GM19025 (cell line): ENCODE data around the gene RAB40C.

Experiments used
- ATAC-seq: cut with Tn5 transposase; IDR thresholded peaks from one replicate; pipeline ENCODE4 v1.9.1; 2021; ENCODE audit warnings: mild to moderate bottlenecking, low read depth, moderate library complexity; ENCODE audit not compliant: unreplicated experiment

The RAB40C gene

GRCh38 chr16:675884-676564, 86.2 kb downstream of the RAB40C start:
- no peak for ATAC-seq

DNA sequence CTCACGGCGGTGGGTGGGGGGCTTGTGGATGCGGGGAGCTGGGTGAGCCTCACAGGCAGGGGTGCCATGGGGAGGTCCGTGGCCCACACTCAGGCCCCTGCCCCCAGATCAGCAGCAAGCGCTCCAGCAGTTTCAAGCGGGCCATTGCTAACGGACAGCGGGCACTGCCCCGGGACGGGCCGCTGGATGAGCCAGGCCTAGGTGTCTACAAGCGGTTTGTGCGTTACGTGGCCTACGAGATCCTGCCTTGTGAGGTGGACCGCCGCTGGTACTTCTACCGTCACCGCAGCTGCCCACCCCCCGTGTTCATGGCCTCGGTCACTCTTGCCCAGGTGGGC, 86.7 kb downstream of the RAB40C start:
- no peak for ATAC-seq

DNA sequence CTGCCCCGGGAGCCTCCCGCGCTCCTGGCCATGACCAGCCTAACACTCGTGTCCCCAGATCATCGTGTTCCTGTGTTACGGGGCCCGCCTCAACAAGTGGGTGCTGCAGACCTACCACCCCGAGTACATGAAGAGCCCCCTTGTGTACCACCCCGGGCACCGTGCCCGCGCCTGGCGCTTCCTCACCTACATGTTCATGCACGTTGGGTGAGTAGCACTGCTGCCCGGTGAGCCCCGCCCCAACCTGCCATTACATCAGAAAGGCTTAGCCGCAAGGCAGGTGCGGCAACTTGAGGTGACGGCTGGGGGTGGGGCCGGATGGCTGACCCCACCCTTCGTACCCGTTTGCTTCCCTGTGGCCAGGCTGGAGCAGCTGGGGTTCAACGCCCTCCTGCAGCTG, 87.0 kb downstream of the RAB40C start:
- ATAC-seq, result no peak

GRCh38 chr16:677316-678190, 87.7 kb downstream of the RAB40C start:
- no peak for ATAC-seq

DNA sequence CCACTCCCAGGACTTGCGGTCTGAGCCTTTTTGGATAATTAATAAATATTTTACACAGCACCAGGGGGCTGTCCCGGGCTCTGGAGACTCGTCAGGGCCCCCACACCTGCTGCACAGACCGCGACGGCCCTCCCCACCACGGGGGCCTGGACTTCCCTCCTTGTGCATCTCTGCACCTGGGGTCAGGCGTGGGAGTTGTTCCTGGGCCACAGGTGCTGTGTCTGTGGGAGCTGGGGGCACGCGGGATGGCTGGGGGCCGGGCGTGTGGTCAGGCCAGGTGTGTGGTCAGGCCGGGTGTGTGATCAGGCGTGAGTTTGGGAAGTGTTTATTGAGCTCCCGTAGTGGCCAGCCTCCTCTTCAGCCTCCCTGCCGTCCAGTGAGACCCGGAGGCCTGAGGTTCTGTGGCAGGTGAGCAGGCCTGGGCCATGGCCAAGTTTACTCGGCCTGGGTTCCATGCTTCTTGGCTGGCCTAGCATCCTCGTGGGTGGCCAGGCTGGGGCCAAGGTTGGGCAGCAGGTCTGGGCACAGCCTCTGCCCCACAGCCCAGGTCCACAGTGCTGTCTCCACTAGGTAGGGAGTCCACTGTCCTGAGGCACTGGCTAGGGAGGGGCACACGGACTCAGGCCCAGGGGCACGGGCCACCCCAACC, 88.5 kb downstream of the RAB40C start:
- no peak for ATAC-seq
